Immature natural killer cell (primary cell): ENCODE data around the gene NUBP2. TPM values are rescaled to one million over a fixed set of nuclear protein-coding genes. Genes with fewer than 3 reads are reported as not detected.

Experiments
- DNase-seq, 3 donors: peaks; one replicate each; pipeline ENCODE4 v3.0.0; 2022; ENCODE audit warnings: mixed read lengths in 1 of 3
- H3K27ac Mint-ChIP-seq, 6 donors: one replicate each; pipeline ENCODE4 v1.8.0; 2020; ENCODE audit warnings: mixed read lengths in 6 of 6, mild to moderate bottlenecking in 5 of 6, inconsistent platforms in 4 of 6, moderate library complexity in 3 of 6
- H3K27me3 Mint-ChIP-seq, 3 donors: one replicate each; pipeline ENCODE4 v1.8.0; 2020 to 2021; ENCODE audit warnings: low read depth in 3 of 3, mild to moderate bottlenecking in 3 of 3, mixed read lengths in 3 of 3, moderate library complexity in 3 of 3, inconsistent platforms in 1 of 3
- H3K36me3 Mint-ChIP-seq, 3 donors: one replicate each; pipeline ENCODE4 v1.8.0; 2020; ENCODE audit warnings: mixed read lengths in 3 of 3, inconsistent platforms in 2 of 3, mild to moderate bottlenecking in 2 of 3
- H3K4me1 Mint-ChIP-seq, 2 donors: one replicate each; pipeline ENCODE4 v1.8.0; 2020; ENCODE audit warnings: inconsistent platforms in 2 of 2, mild to moderate bottlenecking in 2 of 2, mixed read lengths in 2 of 2, moderate library complexity in 1 of 2
- H3K4me3 Mint-ChIP-seq, 5 donors: one replicate each; pipeline ENCODE4 v1.8.0; 2020; ENCODE audit warnings: mild to moderate bottlenecking in 5 of 5, mixed read lengths in 5 of 5, inconsistent platforms in 3 of 5, moderate library complexity in 3 of 5
- H3K9me3 Mint-ChIP-seq, 6 donors: one replicate each; pipeline ENCODE4 v1.8.0; 2020; ENCODE audit warnings: mild to moderate bottlenecking in 6 of 6, mixed read lengths in 6 of 6, inconsistent platforms in 4 of 6, moderate library complexity in 3 of 6
- polyA plus RNA-seq, 3 donors: library from polyadenylated mRNA; unstranded; fragments of 300-500 nt; fragmentation: Illumina TruSeq; gene quantifications; one replicate each; pipeline ENCODE4 v1.2.3, GENCODE V29; 2021

The NUBP2 gene
- polyA plus RNA-seq, 3 donors from 2014 or later = 106 to 151 (median 127) TPM

GRCh38 chr16:1832838-1833454 lies 50.2 kb downstream of the NUBP2 start:
- no peak for DNase-seq
- H3K4me1 Mint-ChIP-seq = peaks cover 9 to 15% of the 10 kb centered on the region in 2 donors
- H3K27me3 Mint-ChIP-seq = no peaks in the 10 kb centered on the region
- H3K4me3 Mint-ChIP-seq = no peak overlapping the region
- no peak overlapping the region for H3K27ac Mint-ChIP-seq
- H3K9me3 Mint-ChIP-seq = peaks cover 0 to 1% (median 0%) of the 10 kb centered on the region in 6 donors
- H3K36me3 Mint-ChIP-seq = peaks cover 0 to 5% (median 3%) of the 10 kb centered on the region in 3 donors

DNA sequence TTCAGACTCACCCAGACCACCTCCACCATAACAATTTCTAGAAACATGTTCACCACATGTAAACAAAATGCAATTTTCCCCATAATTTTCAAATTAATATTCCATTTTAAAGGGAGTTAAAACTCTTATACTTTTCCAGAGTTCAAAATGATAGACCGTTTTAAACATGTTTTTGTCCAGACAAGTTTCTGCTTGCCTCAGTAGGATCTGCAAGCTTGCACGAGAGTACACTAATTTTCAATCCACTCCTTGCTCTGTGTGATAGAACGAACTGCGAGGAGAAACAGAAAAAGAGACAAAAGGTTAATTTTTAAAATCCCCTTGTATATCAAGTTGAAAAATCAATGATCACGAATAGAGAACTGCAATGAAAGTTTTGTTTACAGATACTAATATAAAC lies 51.3 kb downstream of the NUBP2 start:
- no peaks in the 10 kb centered on the region for H3K27me3 Mint-ChIP-seq
- H3K36me3 Mint-ChIP-seq = peaks cover 0 to 5% (median 3%) of the 10 kb centered on the region in 3 donors
- H3K9me3 Mint-ChIP-seq = peaks cover 0 to 1% (median 0%) of the 10 kb centered on the region in 6 donors
- no peak for DNase-seq
- peaks cover 4 to 6% of the 10 kb centered on the region in 2 donors for H3K4me1 Mint-ChIP-seq
- no peak overlapping the region for H3K4me3 Mint-ChIP-seq
- H3K27ac Mint-ChIP-seq = no peak overlapping the region

Other genes starting within 250 kb of the NUBP2 start
- gene TMEM204, start 249.3 kb upstream of the NUBP2 start, polyA plus RNA-seq = 10 to 100 TPM; 23.0 to 41.0 (median 38.3) TPM
- 1 to 10 TPM in 2 of 3 donors, not detected in 1; 1.5 to 2.0 TPM for gene IFT140, start 170.9 kb upstream of the NUBP2 start, polyA plus RNA-seq
- gene CRAMP1, start 170.6 kb upstream of the NUBP2 start, polyA plus RNA-seq = 10 to 100 TPM in 1 of 3 donors, 1 to 10 TPM in 2; 1.4 to 11.5 (median 2.8) TPM
- 10 to 100 TPM in 1 of 3 donors, 1 to 10 TPM in 2; 7.9 to 14.0 (median 8.3) TPM for gene JPT2, start 104.7 kb upstream of the NUBP2 start, polyA plus RNA-seq
- 1 to 10 TPM in 1 of 3 donors, under 1 TPM in 2; 0.55 to 3.8 (median 0.57) TPM for gene MAPK8IP3, start 76.8 kb upstream of the NUBP2 start, polyA plus RNA-seq
- gene NME3, start 11.4 kb upstream of the NUBP2 start, polyA plus RNA-seq = 10 to 100 TPM; 49.4 to 96.9 (median 82.4) TPM
- 1 to 10 TPM in 2 of 3 donors, under 1 TPM in 1; 0.79 to 2.2 (median 1.0) TPM for gene EME2, start 10.2 kb upstream of the NUBP2 start, polyA plus RNA-seq
- gene MRPS34, start 9.8 kb upstream of the NUBP2 start, polyA plus RNA-seq = 100 to 1,000 TPM; 111 to 139 (median 139) TPM
- 10 to 100 TPM; 68.3 to 80.4 (median 77.6) TPM for gene SPSB3, start 389 bp upstream of the NUBP2 start, polyA plus RNA-seq
- gene IGFALS, start 10.7 kb downstream of the NUBP2 start, polyA plus RNA-seq = not detected
- gene HAGH, start 43.9 kb downstream of the NUBP2 start, polyA plus RNA-seq = 10 to 100 TPM; 53.0 to 54.7 (median 54.3) TPM
- 10 to 100 TPM; 22.7 to 35.4 (median 24.8) TPM for gene FAHD1, start 44.2 kb downstream of the NUBP2 start, polyA plus RNA-seq
- gene MEIOB, start 89.2 kb downstream of the NUBP2 start, polyA plus RNA-seq = not detected
- gene HS3ST6, start 135.5 kb downstream of the NUBP2 start, polyA plus RNA-seq = not detected
- 10 to 100 TPM; 34.0 to 66.5 (median 47.0) TPM for gene MSRB1, start 160.2 kb downstream of the NUBP2 start, polyA plus RNA-seq
- not detected for gene RPL3L, start 171.7 kb downstream of the NUBP2 start, polyA plus RNA-seq
- 100 to 1,000 TPM; 201 to 232 (median 203) TPM for gene NDUFB10, start 176.6 kb downstream of the NUBP2 start, polyA plus RNA-seq
- 1,000 to 10,000 TPM; 2,221 to 2,989 (median 2,668) TPM for gene RPS2, start 181.9 kb downstream of the NUBP2 start, polyA plus RNA-seq
- not detected for gene RNF151, start 183.9 kb downstream of the NUBP2 start, polyA plus RNA-seq
- 10 to 100 TPM; 34.4 to 66.1 (median 59.8) TPM for gene TBL3, start 189.1 kb downstream of the NUBP2 start, polyA plus RNA-seq
- under 1 TPM in 1 of 3 donors, not detected in 2; 0.17 TPM for gene NOXO1, start 198.5 kb downstream of the NUBP2 start, polyA plus RNA-seq
- 10 to 100 TPM; 38.4 to 52.0 (median 40.7) TPM for gene GFER, start 201.2 kb downstream of the NUBP2 start, polyA plus RNA-seq
- gene SYNGR3, start 207.0 kb downstream of the NUBP2 start, polyA plus RNA-seq = 1 to 10 TPM; 4.6 to 6.7 (median 6.4) TPM
- 10 to 100 TPM in 1 of 3 donors, 1 to 10 TPM in 2; 1.8 to 10.4 (median 2.9) TPM for gene ZNF598, start 226.9 kb downstream of the NUBP2 start, polyA plus RNA-seq
- gene NPW, start 236.8 kb downstream of the NUBP2 start, polyA plus RNA-seq = not detected
- gene NHERF2, start 243.9 kb downstream of the NUBP2 start, polyA plus RNA-seq = 1 to 10 TPM in 1 of 3 donors, under 1 TPM in 1, not detected in 1; 0.54 to 1.4 TPM